ENCODE measurements around the gene ING4. TPM values are rescaled to one million over a fixed set of nuclear protein-coding genes. Genes with fewer than 3 reads are reported as not detected.

ING4 gene
- total RNA-seq, 2 experiments from 2014 or later, result 14.9 to 17.6 TPM

GRCh38 chr12:6650832-6651231 lies 12.1 kb downstream of the ING4 start:
- Mint-ChIP-seq H3K27me3 (no peaks in the 10 kb centered on the region), H3K27ac (peak overlapping the region; percentile 14), H3K36me3 (ENCODE audit: low read depth) (peaks cover 26% of the 10 kb centered on the region), H3K4me3 (no peak overlapping the region), H3K9me3 (ENCODE audit: low read depth) (no peaks in the 10 kb centered on the region), H3K4me1 (peaks cover 10% of the 10 kb centered on the region)
- no peak for DNase-seq
- no peak for ATAC-seq
- ChIA-PET CTCF (interaction anchor here (1.0 kb wide), 1 partner anchor 30 kb away, joined by 3 read pairs; no protein-coding TSS in a partner anchor), POLR2A (no interaction called here)
- intact Hi-C loops (cut with DNase I, micrococcal nuclease), result no loop called here

- DNase-seq, result peak; percentile 64
- intact Hi-C loops (cut with DNase I, micrococcal nuclease), result no loop called here
- CTCF ChIA-PET, result interaction anchor here (0.6 to 1.3 kb wide), 5 partner anchors 19 to 76 kb away, joined by 3 to 5 read pairs (median 3); no protein-coding TSS in a partner anchor
- Mint-ChIP-seq H3K4me3 (peak within 1 kb of the TSS; percentile 65), H3K27ac (peak within 1 kb of the TSS; percentile 44), H3K9me3 (ENCODE audit: low read depth) (peaks cover 10% of the 10 kb centered on the region), H3K27me3 (no peaks in the 10 kb centered on the region), H3K4me1 (peaks cover 10% of the 10 kb centered on the region), H3K36me3 (ENCODE audit: low read depth) (peaks cover 29% of the 10 kb centered on the region)
- peak; percentile 85 for ATAC-seq
- POLR2A ChIA-PET, result interaction anchor here (0.6 kb wide), 1 partner anchor 20 kb away, joined by 3 read pairs; no protein-coding TSS in a partner anchor
Observed at GRCh38 chr12:6647083-6647604, 15.8 kb downstream of the ING4 start, which contains the start of gene ACRBP. ACRBP (minus strand) TSS chr12:6647432; CDS start chr12:6647366, 66 bp downstream.

- ChIA-PET POLR2A (interaction anchor here (0.6 kb wide), 1 partner anchor 79 kb away, joined by 4 read pairs; no protein-coding TSS in a partner anchor), CTCF (interaction anchor here (0.6 to 1.3 kb wide), 4 partner anchors 18 to 75 kb away, joined by 3 to 5 read pairs (median 3); no protein-coding TSS in a partner anchor)
- peak overlapping the region; percentile 44 for H3K27ac Mint-ChIP-seq
- H3K36me3 Mint-ChIP-seq (ENCODE audit: low read depth), result peaks cover 26% of the 10 kb centered on the region
- peak overlapping the region; percentile 65 for H3K4me3 Mint-ChIP-seq
- peaks cover 10% of the 10 kb centered on the region for H3K4me1 Mint-ChIP-seq
- no peaks in the 10 kb centered on the region for H3K27me3 Mint-ChIP-seq
- ATAC-seq, result peak; percentile 24
- no peak for DNase-seq
- peaks cover 10% of the 10 kb centered on the region for H3K9me3 Mint-ChIP-seq (ENCODE audit: low read depth)
- intact Hi-C loops (cut with DNase I, micrococcal nuclease), result no loop called here
Observed at GRCh38 chr12:6646276-6647082, 16.4 kb downstream of the ING4 start.

- DNase-seq (no peak), ATAC-seq (no peak)
- intact Hi-C loops (cut with DNase I, micrococcal nuclease), result no loop called here
- Mint-ChIP-seq H3K9me3 (ENCODE audit: low read depth) (peaks cover 10% of the 10 kb centered on the region), H3K4me3 (no peak overlapping the region), H3K27me3 (no peaks in the 10 kb centered on the region), H3K27ac (no peak overlapping the region), H3K4me1 (peaks cover 10% of the 10 kb centered on the region), H3K36me3 (ENCODE audit: low read depth) (peaks cover 18% of the 10 kb centered on the region)
- POLR2A ChIA-PET, result interaction anchor here (0.7 kb wide), 1 partner anchor 113 kb away, joined by 3 read pairs; no protein-coding TSS in a partner anchor
- CTCF ChIA-PET, result interaction anchor here (0.7 to 1.7 kb wide), 4 partner anchors 14 to 191 kb away, joined by 3 to 6 read pairs (median 4); no protein-coding TSS in a partner anchor
Observed at GRCh38 chr12:6644903-6645302, 18.0 kb downstream of the ING4 start.

- ChIA-PET POLR2A (no interaction called here), CTCF (interaction anchor here (0.7 to 1.7 kb wide), 4 partner anchors 14 to 192 kb away, joined by 3 to 6 read pairs (median 4); no protein-coding TSS in a partner anchor)
- Mint-ChIP-seq H3K9me3 (ENCODE audit: low read depth) (peaks cover 10% of the 10 kb centered on the region), H3K4me3 (no peak overlapping the region), H3K27me3 (no peaks in the 10 kb centered on the region), H3K27ac (no peak overlapping the region), H3K36me3 (ENCODE audit: low read depth) (peaks cover 18% of the 10 kb centered on the region), H3K4me1 (peaks cover 10% of the 10 kb centered on the region)
- no peak for ATAC-seq
- DNase-seq, result no peak
- intact Hi-C loops (cut with DNase I, micrococcal nuclease), result no loop called here
Observed at GRCh38 chr12:6644257-6644596, 18.7 kb downstream of the ING4 start.

GRCh38 chr12:6643569-6644256 lies 19.2 kb downstream of the ING4 start:
- CTCF ChIA-PET, result interaction anchor here (0.6 to 1.7 kb wide), 4 partner anchors 11 to 149 kb away, joined by 3 to 6 read pairs (median 4); no protein-coding TSS in a partner anchor
- Mint-ChIP-seq H3K4me1 (peaks cover 10% of the 10 kb centered on the region), H3K4me3 (no peak overlapping the region), H3K9me3 (ENCODE audit: low read depth) (peaks cover 10% of the 10 kb centered on the region), H3K27ac (no peak overlapping the region), H3K27me3 (no peaks in the 10 kb centered on the region), H3K36me3 (ENCODE audit: low read depth) (peaks cover 18% of the 10 kb centered on the region)
- ATAC-seq (no peak), DNase-seq (no peak)
- POLR2A ChIA-PET, result no interaction called here
- intact Hi-C loops (cut with DNase I, micrococcal nuclease), result no loop called here

- DNase-seq (no peak), ATAC-seq (no peak)
- intact Hi-C loops (cut with DNase I, micrococcal nuclease), result no loop called here
- Mint-ChIP-seq H3K9me3 (ENCODE audit: low read depth) (peaks cover 10% of the 10 kb centered on the region), H3K36me3 (ENCODE audit: low read depth) (peaks cover 8% of the 10 kb centered on the region), H3K4me1 (peaks cover 3% of the 10 kb centered on the region), H3K27ac (no peak overlapping the region), H3K27me3 (no peaks in the 10 kb centered on the region), H3K4me3 (no peak overlapping the region)
- POLR2A ChIA-PET, result no interaction called here
- CTCF ChIA-PET, result interaction anchor here (0.6 kb wide), 1 partner anchor 75 kb away, joined by 3 read pairs; no protein-coding TSS in a partner anchor
Observed at GRCh38 chr12:6641131-6641530, 21.8 kb downstream of the ING4 start.

- ChIA-PET CTCF (no interaction called here), POLR2A (no interaction called here)
- Mint-ChIP-seq H3K4me3 (no peak overlapping the region), H3K27ac (no peak overlapping the region), H3K4me1 (peaks cover 8% of the 10 kb centered on the region), H3K27me3 (no peaks in the 10 kb centered on the region), H3K36me3 (ENCODE audit: low read depth) (peaks cover 8% of the 10 kb centered on the region), H3K9me3 (ENCODE audit: low read depth) (peaks cover 10% of the 10 kb centered on the region)
- DNase-seq (no peak), ATAC-seq (no peak)
- intact Hi-C loops (cut with DNase I, micrococcal nuclease), result no loop called here
Observed at GRCh38 chr12:6640497-6640896, 22.4 kb downstream of the ING4 start.

- Mint-ChIP-seq H3K9me3 (ENCODE audit: low read depth) (peaks cover 6% of the 10 kb centered on the region), H3K27me3 (no peaks in the 10 kb centered on the region), H3K4me3 (no peak overlapping the region), H3K4me1 (peaks cover 19% of the 10 kb centered on the region), H3K36me3 (ENCODE audit: low read depth) (peaks cover 5% of the 10 kb centered on the region), H3K27ac (no peak overlapping the region)
- intact Hi-C loops (cut with DNase I, micrococcal nuclease), result no loop called here
- ATAC-seq (no peak), DNase-seq (no peak)
- ChIA-PET CTCF (interaction anchor here (0.7 kb wide), 1 partner anchor 91 kb away, joined by 3 read pairs; no protein-coding TSS in a partner anchor), POLR2A (no interaction called here)
Observed at GRCh38 chr12:6639151-6639801, 23.6 kb downstream of the ING4 start.

GRCh38 chr12:6638305-6638704 lies 24.6 kb downstream of the ING4 start:
- no peaks in the 10 kb centered on the region for H3K27me3 Mint-ChIP-seq
- peaks cover 2% of the 10 kb centered on the region for H3K36me3 Mint-ChIP-seq (ENCODE audit: low read depth)
- no peak overlapping the region for H3K27ac Mint-ChIP-seq
- intact Hi-C loops (cut with DNase I, micrococcal nuclease), result no loop called here
- H3K4me1 Mint-ChIP-seq, result peaks cover 23% of the 10 kb centered on the region
- H3K9me3 Mint-ChIP-seq (ENCODE audit: low read depth), result peaks cover 2% of the 10 kb centered on the region
- ChIA-PET POLR2A (no interaction called here), CTCF (no interaction called here)
- no peak for DNase-seq
- H3K4me3 Mint-ChIP-seq, result no peak overlapping the region
- ATAC-seq, result no peak

Data from activated CD4-positive, alpha-beta T cell treated with anti-CD3 and anti-CD28 coated beads for 36 hours (primary cell).